ENCODE measurements around the gene DCDC2B. TPM values are rescaled to one million over a fixed set of nuclear protein-coding genes. Genes with fewer than 3 reads are reported as not detected.

DCDC2B gene
- total and polyA plus RNA-seq, 9 of the 15 experiments (the other 6 are each of a cell fraction or from before 2014, with no cell fraction given): not detected

DNA sequence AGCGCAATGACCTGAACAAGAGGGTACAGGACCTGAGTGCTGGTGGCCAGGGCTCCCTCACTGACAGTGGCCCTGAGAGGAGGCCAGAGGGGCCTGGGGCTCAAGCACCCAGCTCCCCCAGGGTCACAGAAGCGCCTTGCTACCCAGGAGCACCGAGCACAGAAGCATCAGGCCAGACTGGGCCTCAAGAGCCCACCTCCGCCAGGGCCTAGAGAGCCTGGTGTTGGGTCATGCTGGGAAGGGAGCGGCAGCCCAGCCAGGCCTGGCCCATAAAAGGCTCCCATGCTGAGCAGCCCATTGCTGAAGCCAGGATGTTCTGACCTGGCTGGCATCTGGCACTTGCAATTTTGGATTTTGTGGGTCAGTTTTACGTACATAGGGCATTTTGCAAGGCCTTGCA, 13.9 kb upstream of the DCDC2B start:
- ChIA-PET POLR2A (interaction anchor here (0.8 to 10.8 kb wide), 6 partner anchors 10 to 87 kb away, joined by 3 to 201 read pairs (median 4); partner anchors contain the start of genes DCDC2B, IQCC, KPNA6 and TXLNA), CTCF (ENCODE audit: low intra/inter-chr PET ratio) (no interaction called here)
- Histone ChIP-seq H3K36me3 (ENCODE audit: control insufficient read depth, insufficient read depth, low read length) (peaks cover 85% of the 10 kb centered on the region), H3K4me3 (no peak overlapping the region), H2AFZ (ENCODE audit: low read depth, low read length) (no peak overlapping the region), H3K9ac (ENCODE audit: insufficient read depth in 1 of 2, low read depth in 2 of 2, low read length in 2 of 2) (peak overlapping the region in 1 of 2 experiments; percentile 38; a peak in 1 of 4 replicates), H3K79me2 (ENCODE audit: control insufficient read depth, insufficient read depth, low read length) (no peaks in the 10 kb centered on the region), H3K27ac (ENCODE audit: extremely low read depth, low read depth, low read length) (no peak overlapping the region), H3K27me3 (ENCODE audit: control insufficient read depth in 2 of 2, insufficient read depth in 2 of 2, low read length in 2 of 2) (no peaks in the 10 kb centered on the region), H3K4me1 (replicated peaks in 1 of 2; ENCODE audit: control insufficient read depth in 2 of 2, insufficient read depth in 2 of 2, low read length in 2 of 2) (peaks cover 3 to 16% of the 10 kb centered on the region in 2 experiments; a peak in 4 of 5 replicates), H3K9me1 (ENCODE audit: control insufficient read depth, insufficient read depth, low read length) (peaks cover 3% of the 10 kb centered on the region), H3K4me2 (ENCODE audit: insufficient read depth, low read length) (no peak overlapping the region), H4K20me1 (replicated peaks; ENCODE audit: control insufficient read depth, insufficient read depth, low read length) (no peaks in the 10 kb centered on the region; the same call in none of the 2 replicates), H3K9me3 (replicated peaks; ENCODE audit: control insufficient read depth, insufficient read depth, low read depth, low read length) (no peaks in the 10 kb centered on the region)
- in situ Hi-C loops (cut with MboI): no loop called here
- no peak for DNase-seq (ENCODE audit: extremely low read depth in 1 of 4, low spot score in 3 of 4)
- WGBS (ENCODE audit: insufficient coverage, low coverage, missing lambda C conversion rate): 98% methylated on average over 6 of the region's 6 CpGs
- FAIRE-seq: no peak
- intact Hi-C loops (cut with micrococcal nuclease): no loop called here
- no TSS peak for BruUV-seq (replicated peaks)
- TF ChIP-seq RBFOX2 (IDR thresholded peaks at IDR 0.05; ENCODE audit: low read depth, low read length) (peak; percentile 63), POLR2A (conservative IDR thresholded peaks at IDR 0.05) (peak; percentile 17; the same call in 1 of the 2 replicates), SP1 (CRISPR knock-in tag; IDR thresholded peaks at IDR 0.05) (no peak), POLR2G (IDR thresholded peaks at IDR 0.05; ENCODE audit: low read depth, low read length) (peak; percentile 74), SUPT5H (IDR thresholded peaks at IDR 0.05) (no peak)
- no peak for ATAC-seq

DNA sequence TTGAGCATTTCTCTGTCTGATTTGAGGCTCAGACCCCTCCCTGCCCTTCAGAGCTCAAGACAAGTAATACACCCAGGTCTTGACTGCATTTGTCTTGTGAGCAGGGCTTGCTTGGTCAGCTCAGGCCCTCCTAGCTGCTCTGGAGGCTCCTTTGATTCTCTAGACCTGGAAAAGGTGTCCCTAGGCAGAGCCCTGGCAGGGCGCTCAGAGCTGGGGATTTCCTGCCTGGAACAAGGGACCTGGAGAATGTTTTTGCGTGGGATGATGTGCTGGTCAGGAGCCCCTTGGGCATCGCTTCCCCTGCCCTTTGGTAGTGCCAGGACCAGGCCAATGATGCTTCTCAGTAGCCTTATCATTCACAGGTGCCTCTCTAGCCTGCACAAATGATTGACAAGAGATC, 13.4 kb upstream of the DCDC2B start:
- DNase-seq (ENCODE audit: extremely low read depth in 1 of 4, low spot score in 3 of 4): no peak
- no TSS peak for BruUV-seq (replicated peaks)
- Histone ChIP-seq H4K20me1 (replicated peaks; ENCODE audit: control insufficient read depth, insufficient read depth, low read length) (no peaks in the 10 kb centered on the region; the same call in none of the 2 replicates), H3K27me3 (ENCODE audit: control insufficient read depth in 2 of 2, insufficient read depth in 2 of 2, low read length in 2 of 2) (no peaks in the 10 kb centered on the region), H3K4me1 (replicated peaks in 1 of 2; ENCODE audit: control insufficient read depth in 2 of 2, insufficient read depth in 2 of 2, low read length in 2 of 2) (peaks cover 5 to 22% of the 10 kb centered on the region in 2 experiments; a peak in 4 of 5 replicates), H2AFZ (ENCODE audit: low read depth, low read length) (no peak overlapping the region), H3K36me3 (ENCODE audit: control insufficient read depth, insufficient read depth, low read length) (peaks cover 80% of the 10 kb centered on the region), H3K4me3 (no peak overlapping the region), H3K9ac (ENCODE audit: insufficient read depth in 1 of 2, low read depth in 2 of 2, low read length in 2 of 2) (0 out of 4 replicates have a peak overlapping the region, but pooled peaks of 1 of the 2 experiments have one; percentile 8), H3K4me2 (ENCODE audit: insufficient read depth, low read length) (no peak overlapping the region), H3K9me3 (replicated peaks; ENCODE audit: control insufficient read depth, insufficient read depth, low read depth, low read length) (no peaks in the 10 kb centered on the region), H3K79me2 (ENCODE audit: control insufficient read depth, insufficient read depth, low read length) (no peaks in the 10 kb centered on the region), H3K27ac (ENCODE audit: extremely low read depth, low read depth, low read length) (no peak overlapping the region), H3K9me1 (ENCODE audit: control insufficient read depth, insufficient read depth, low read length) (peaks cover 3% of the 10 kb centered on the region)
- ChIA-PET CTCF (ENCODE audit: low intra/inter-chr PET ratio) (no interaction called here), POLR2A (interaction anchor here (0.6 to 10.8 kb wide), 7 partner anchors 11 to 88 kb away, joined by 3 to 201 read pairs (median 4); partner anchors contain the start of genes DCDC2B, IQCC, KPNA6 and TXLNA)
- no peak for ATAC-seq
- intact Hi-C loops (cut with micrococcal nuclease) (no loop called here), in situ Hi-C loops (cut with MboI) (no loop called here)
- 95% methylated on average over 3 of the region's 3 CpGs for WGBS (ENCODE audit: insufficient coverage, low coverage, missing lambda C conversion rate)
- no peak for FAIRE-seq
- TF ChIP-seq RBFOX2 (IDR thresholded peaks at IDR 0.05; ENCODE audit: low read depth, low read length) (0 out of 2 replicates have a peak, but pooled peaks have one; percentile 29), U2AF1 (optimal IDR thresholded peaks at IDR 0.05; ENCODE audit: low read depth, low read length) (no peak), SUPT5H (IDR thresholded peaks at IDR 0.05) (0 out of 2 replicates have a peak, but pooled peaks have one; percentile 24), BACH1 (tag; IDR thresholded peaks at IDR 0.05) (no peak), NRF1 (conservative IDR thresholded peaks at IDR 0.05 in 1 of 2, IDR thresholded peaks at IDR 0.05 in 1 of 2) (no peak), KDM2B (CRISPR knock-in tag; IDR thresholded peaks at IDR 0.05) (no peak), ZNF263 (CRISPR knock-in tag; IDR thresholded peaks at IDR 0.05; ENCODE audit: borderline replicate concordance) (no peak), POLR2A (conservative IDR thresholded peaks at IDR 0.05) (0 out of 2 replicates have a peak, but pooled peaks have one; percentile 9), NR2C2 (CRISPR knock-in tag; IDR thresholded peaks at IDR 0.05) (no peak), NR2C2 (tag; IDR thresholded peaks at IDR 0.05) (no peak), TCF3 (CRISPR knock-in tag; IDR thresholded peaks at IDR 0.05) (no peak), MAFF (IDR thresholded peaks at IDR 0.05; ENCODE audit: low read length) (no peak), NR2F6 (CRISPR knock-in tag; IDR thresholded peaks at IDR 0.05) (no peak)

Data from K562 (cell line).